MM.1S (cell line): ENCODE results near the gene CYSRT1.

ENCODE experiments used
- DNase-seq: peaks from one replicate; pipeline ENCODE4 v3.0.0-alpha.2; 2015
- H2AFZ ChIP-seq: fragments of 300-600 bp; sonication (generic); 2 replicates; pipeline ENCODE4 v1.6.0; 2016; ENCODE audit warnings: antibody characterized with exemption, low read length
- H3F3A ChIP-seq: fragments of 300-600 bp; sonication (generic); 2 replicates; pipeline ENCODE4 v1.6.1; 2016; ENCODE audit warnings: mild to moderate bottlenecking, antibody characterized with exemption, low read length, moderate library complexity, mixed read lengths; ENCODE audit not compliant: insufficient read depth
- H3K27ac ChIP-seq: fragments of 300-600 bp; sonication (generic); 2 replicates; pipeline ENCODE4 v1.5.1; 2016; ENCODE audit warnings: mild to moderate bottlenecking, low read length
- H3K27me3 ChIP-seq: fragments of 300-600 bp; sonication (generic); replicated peaks from 2 replicates; pipeline ENCODE4 v1.6.0; 2016; ENCODE audit warnings: low read length; ENCODE audit not compliant: insufficient read depth
- H3K36me3 ChIP-seq: fragments of 300-600 bp; sonication (generic); replicated peaks from 2 replicates; pipeline ENCODE4 v1.6.1; 2016; ENCODE audit warnings: mild to moderate bottlenecking, low read length, mixed read lengths; ENCODE audit not compliant: insufficient read depth
- H3K4me1 ChIP-seq: fragments of 300-600 bp; sonication (generic); 2 replicates; pipeline ENCODE4 v1.6.1; 2016; ENCODE audit warnings: low read length, mixed read lengths
- H3K4me2 ChIP-seq: fragments of 300-600 bp; sonication (generic); 2 replicates; pipeline ENCODE4 v1.6.0; 2016; ENCODE audit warnings: low read depth, low read length
- H3K4me3 ChIP-seq: fragments of 300-600 bp; sonication (generic); 2 replicates; pipeline ENCODE4 v1.5.1; 2016; ENCODE audit warnings: low read length, mixed read lengths
- H3K79me2 ChIP-seq: fragments of 300-600 bp; sonication (generic); 2 replicates; pipeline ENCODE4 v1.6.1; 2016; ENCODE audit warnings: mixed run types, low read length, mixed read lengths
- H3K9ac ChIP-seq: fragments of 300-600 bp; sonication (generic); 2 replicates; pipeline ENCODE4 v1.6.1; 2016; ENCODE audit warnings: low read length, mixed read lengths
- H3K9me2 ChIP-seq: fragments of 300-600 bp; sonication (generic); replicated peaks from 2 replicates; pipeline ENCODE4 v1.6.1; 2016; ENCODE audit warnings: mild to moderate bottlenecking, low read length, mixed read lengths; ENCODE audit not compliant: insufficient read depth
- H3K9me3 ChIP-seq: fragments of 300-600 bp; sonication (generic); replicated peaks from 2 replicates; pipeline ENCODE4 v1.6.1; 2016; ENCODE audit warnings: mild to moderate bottlenecking, low read length, mixed read lengths; ENCODE audit not compliant: insufficient read depth
- H4K20me1 ChIP-seq: fragments of 300-600 bp; sonication (generic); 2 replicates; pipeline ENCODE4 v1.6.1; 2016; ENCODE audit warnings: mild to moderate bottlenecking, low read length, moderate library complexity, mixed read lengths; ENCODE audit not compliant: insufficient read depth
- EZH2 ChIP-seq: fragments of 300-600 bp; sonication (generic); optimal IDR thresholded peaks from 2 replicates; pipeline ENCODE3; 2017; ENCODE audit warnings: low read depth, mild to moderate bottlenecking, antibody characterized with exemption, low read length, mixed read lengths
- EZH2phosphoT487 ChIP-seq: fragments of 300-600 bp; sonication (generic); IDR thresholded peaks from 2 replicates; pipeline ENCODE4 v1.6.1; 2018; ENCODE audit warnings: antibody characterized with exemption, low read length
- TF ChIP-seq, protein P1 (sequence below): fragments of 300-600 bp; sonication (generic); IDR thresholded peaks from 2 replicates; pipeline ENCODE4 v1.5.1; 2016; ENCODE audit warnings: antibody characterized with exemption, low read length, mixed read lengths

The CYSRT1 gene

DNA sequence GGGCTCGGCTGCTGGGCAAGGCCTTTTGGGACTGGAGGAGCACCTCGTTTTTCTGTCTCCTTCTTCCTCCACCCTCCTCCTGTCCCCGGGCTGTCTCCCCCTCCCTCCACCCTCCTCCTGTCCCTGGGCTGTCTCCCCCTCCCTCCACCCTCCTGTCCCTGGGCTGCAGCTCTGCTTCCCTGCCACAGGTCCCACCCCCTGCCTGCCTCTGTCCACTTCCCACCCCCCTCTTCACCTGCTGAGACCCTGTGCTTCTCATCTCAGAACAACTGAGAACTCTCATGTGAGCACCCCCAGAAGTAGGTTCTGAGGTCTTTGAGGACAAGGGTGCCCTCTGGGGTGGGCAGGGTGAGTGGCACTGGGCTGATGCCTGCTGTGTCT is 46.7 kb downstream of the CYSRT1 start:
- H3K27ac ChIP-seq = no peak overlapping the region
- no peak overlapping the region for H2AFZ ChIP-seq
- H3F3A ChIP-seq = peaks cover 8% of the 10 kb centered on the region; the same call in 1 of the 2 replicates
- DNase-seq = no peak
- no peak overlapping the region for H3K4me2 ChIP-seq
- TF ChIP-seq, protein P1, sequence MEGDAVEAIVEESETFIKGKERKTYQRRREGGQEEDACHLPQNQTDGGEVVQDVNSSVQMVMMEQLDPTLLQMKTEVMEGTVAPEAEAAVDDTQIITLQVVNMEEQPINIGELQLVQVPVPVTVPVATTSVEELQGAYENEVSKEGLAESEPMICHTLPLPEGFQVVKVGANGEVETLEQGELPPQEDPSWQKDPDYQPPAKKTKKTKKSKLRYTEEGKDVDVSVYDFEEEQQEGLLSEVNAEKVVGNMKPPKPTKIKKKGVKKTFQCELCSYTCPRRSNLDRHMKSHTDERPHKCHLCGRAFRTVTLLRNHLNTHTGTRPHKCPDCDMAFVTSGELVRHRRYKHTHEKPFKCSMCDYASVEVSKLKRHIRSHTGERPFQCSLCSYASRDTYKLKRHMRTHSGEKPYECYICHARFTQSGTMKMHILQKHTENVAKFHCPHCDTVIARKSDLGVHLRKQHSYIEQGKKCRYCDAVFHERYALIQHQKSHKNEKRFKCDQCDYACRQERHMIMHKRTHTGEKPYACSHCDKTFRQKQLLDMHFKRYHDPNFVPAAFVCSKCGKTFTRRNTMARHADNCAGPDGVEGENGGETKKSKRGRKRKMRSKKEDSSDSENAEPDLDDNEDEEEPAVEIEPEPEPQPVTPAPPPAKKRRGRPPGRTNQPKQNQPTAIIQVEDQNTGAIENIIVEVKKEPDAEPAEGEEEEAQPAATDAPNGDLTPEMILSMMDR = no peak
- TF ChIP-seq EZH2 (no peak), EZH2phosphoT487 (no peak)
- no peaks in the 10 kb centered on the region for H3K9me3 ChIP-seq
- 0 out of 2 replicates have a peak, but pooled peaks cover 5% of the 10 kb centered on the region for H3K79me2 ChIP-seq
- no peaks in the 10 kb centered on the region for H3K36me3 ChIP-seq
- no peaks in the 10 kb centered on the region for H4K20me1 ChIP-seq
- peaks cover 20% of the 10 kb centered on the region for H3K4me1 ChIP-seq
- no peak overlapping the region for H3K4me3 ChIP-seq
- no peak overlapping the region for H3K9ac ChIP-seq
- no peaks in the 10 kb centered on the region for H3K27me3 ChIP-seq
- H3K9me2 ChIP-seq = no peaks in the 10 kb centered on the region

- H3K9me3 ChIP-seq = no peaks in the 10 kb centered on the region
- no peak overlapping the region for H3K4me3 ChIP-seq
- no peak overlapping the region for H3K27ac ChIP-seq
- no peaks in the 10 kb centered on the region for H3K27me3 ChIP-seq
- H3K9me2 ChIP-seq = no peaks in the 10 kb centered on the region
- peaks cover 23% of the 10 kb centered on the region for H3K4me1 ChIP-seq
- H3K79me2 ChIP-seq = 0 out of 2 replicates have a peak, but pooled peaks cover 5% of the 10 kb centered on the region
- peaks cover 8% of the 10 kb centered on the region; the same call in 1 of the 2 replicates for H3F3A ChIP-seq
- no peak overlapping the region for H3K9ac ChIP-seq
- H4K20me1 ChIP-seq = no peaks in the 10 kb centered on the region
- TF ChIP-seq EZH2phosphoT487 (no peak), EZH2 (no peak)
- TF ChIP-seq, protein P1 = no peak
- H2AFZ ChIP-seq = no peak overlapping the region
- no peak overlapping the region for H3K4me2 ChIP-seq
- no peaks in the 10 kb centered on the region for H3K36me3 ChIP-seq
- no peak for DNase-seq
Observed at GRCh38 chr9:137272241-137273094, 47.5 kb downstream of the CYSRT1 start.

- Histone ChIP-seq H3K9me3 (no peaks in the 10 kb centered on the region), H3F3A (peaks cover 8% of the 10 kb centered on the region; the same call in 1 of the 2 replicates), H3K36me3 (no peaks in the 10 kb centered on the region), H3K4me3 (no peak overlapping the region), H4K20me1 (no peaks in the 10 kb centered on the region), H3K9me2 (no peaks in the 10 kb centered on the region), H3K27me3 (no peaks in the 10 kb centered on the region), H3K79me2 (peaks cover 10% of the 10 kb centered on the region; the same call in 1 of the 2 replicates), H2AFZ (no peak overlapping the region), H3K27ac (no peak overlapping the region), H3K9ac (no peak overlapping the region), H3K4me1 (peaks cover 19% of the 10 kb centered on the region), H3K4me2 (no peak overlapping the region)
- TF ChIP-seq, protein P1 = no peak
- TF ChIP-seq EZH2phosphoT487 = no peak
- no peak for TF ChIP-seq EZH2
- no peak for DNase-seq
Observed at GRCh38 chr9:137273095-137273490, 48.1 kb downstream of the CYSRT1 start.
